ENCODE measurements around the gene SLC28A3.

- TF ChIP-seq TAF1 (IDR thresholded peaks at IDR 0.05; ENCODE audit: low read depth, low read length) (no peak), SP1 (IDR thresholded peaks at IDR 0.05; ENCODE audit: low read depth, low read length) (no peak), ASH2L (IDR thresholded peaks at IDR 0.05; ENCODE audit: low read length) (no peak), CTCF (IDR thresholded peaks at IDR 0.05; ENCODE audit: control extremely low read depth in 1 of 3, insufficient read depth in 1 of 3, low read depth in 1 of 3, low read length in 3 of 3) (no peak), POLR2AphosphoS5 (IDR thresholded peaks at IDR 0.05; ENCODE audit: low read depth, low read length) (no peak), TCF12 (IDR thresholded peaks at IDR 0.05; ENCODE audit: low read depth, low read length) (no peak), EZH2 (IDR thresholded peaks at IDR 0.05; ENCODE audit: low read depth, low read length, severe bottlenecking) (no peak)
These were observed 101.2 kb downstream of the SLC28A3 start for GRCh38 chr9:84239343-84239742.
